Measurements from ENCODE around the gene MAPK11.

GRCh38 chr22:50318356-50318697, 48.1 kb upstream of the MAPK11 start:
- TF ChIP-seq EP300 (IDR thresholded peaks at IDR 0.05), result no peak
- no peak for TF ChIP-seq CTCF (IDR thresholded peaks at IDR 0.05)
